Measurements from ENCODE around the gene UEVLD.

GRCh38 chr11:18608376-18608775 is 19.8 kb upstream of the UEVLD start:
- TF ChIP-seq CTCF (IDR thresholded peaks at IDR 0.05) (no peak), POLR2A (IDR thresholded peaks at IDR 0.05) (no peak)

Measured in Peyer's patch (tissue), 4 donors.